Esophagus muscularis mucosa (tissue), 4 donors: ENCODE data around the gene LPCAT1.

ENCODE experiments used
- CTCF ChIP-seq, 3 experiments: fragments of 200-600 bp in 2 of 3; fragments of 450-650 bp in 1 of 3; sonication (generic) in 2 of 3; IDR thresholded peaks; one replicate each; pipeline ENCODE4 v1.5.1; 2017 to 2019; ENCODE audit warnings: antibody characterized with exemption in 3 of 3, mild to moderate bottlenecking in 2 of 3, moderate library complexity in 1 of 3
- EP300 ChIP-seq: sonication (generic); formaldehyde crosslinking; IDR thresholded peaks from one replicate; pipeline ENCODE4 v1.6.1; 2017; ENCODE audit warnings: antibody characterized with exemption
- POLR2A ChIP-seq: fragments of 450-650 bp; IDR thresholded peaks from one replicate; pipeline ENCODE4 v1.6.1; 2017; ENCODE audit warnings: antibody characterized with exemption, moderate library complexity, mild to moderate bottlenecking, low read depth
- POLR2AphosphoS5 ChIP-seq, 2 donors: sonication (generic); formaldehyde crosslinking; IDR thresholded peaks; one replicate each; pipeline ENCODE4 v1.6.1; 2017; ENCODE audit warnings: antibody characterized with exemption in 2 of 2

- TF ChIP-seq CTCF (IDR thresholded peaks at IDR 0.05) (no peak), POLR2AphosphoS5 (IDR thresholded peaks at IDR 0.05) (no peak), POLR2A (no peak), EP300 (no peak)
Observed at GRCh38 chr5:1444361-1445189, 79.2 kb downstream of the LPCAT1 start.
